ENCODE data around the gene LOC101059915.

LOC101059915 gene

GRCh38 chrX:71652405-71652804 lies 14.9 kb upstream of the LOC101059915 start:
- TF ChIP-seq POLR2A (IDR thresholded peaks at IDR 0.05) (no peak), CTCF (IDR thresholded peaks at IDR 0.05) (peak in 2 of 3 experiments; percentile 33 to 50)
- Histone ChIP-seq H3K4me1 (no peaks in the 10 kb centered on the region), H3K36me3 (no peaks in the 10 kb centered on the region), H3K9me3 (no peaks in the 10 kb centered on the region), H3K27me3 (no peaks in the 10 kb centered on the region), H3K4me3 (no peak overlapping the region), H3K27ac (no peak overlapping the region)
- intact Hi-C loops (cut with DNase I) = no loop called here
- DNase-seq (ENCODE audit: extremely low spot score in 2 of 2) = peak in 1 of 2 donors; percentile 77

- Histone ChIP-seq H3K36me3 (no peaks in the 10 kb centered on the region), H3K9me3 (no peaks in the 10 kb centered on the region), H3K4me1 (no peaks in the 10 kb centered on the region), H3K27ac (no peak overlapping the region), H3K27me3 (no peaks in the 10 kb centered on the region), H3K4me3 (no peak overlapping the region)
- TF ChIP-seq CTCF (IDR thresholded peaks at IDR 0.05) (no peak), POLR2AphosphoS5 (IDR thresholded peaks at IDR 0.05; ENCODE audit: insufficient read depth in 1 of 2, low read depth in 1 of 2) (no peak), POLR2A (IDR thresholded peaks at IDR 0.05) (no peak)
- DNase-seq (ENCODE audit: extremely low spot score in 2 of 2) = no peak
- intact Hi-C loops (cut with DNase I) = no loop called here
These were observed 14.0 kb upstream of the LOC101059915 start for GRCh38 chrX:71653344-71653743.

- intact Hi-C loops (cut with DNase I) = no loop called here
- Histone ChIP-seq H3K4me3 (no peak overlapping the region), H3K27ac (no peak overlapping the region), H3K9me3 (no peaks in the 10 kb centered on the region), H3K4me1 (no peaks in the 10 kb centered on the region), H3K27me3 (no peaks in the 10 kb centered on the region), H3K36me3 (no peaks in the 10 kb centered on the region)
- DNase-seq (ENCODE audit: extremely low spot score in 2 of 2) = no peak
- TF ChIP-seq POLR2A (IDR thresholded peaks at IDR 0.05) (no peak), CTCF (IDR thresholded peaks at IDR 0.05) (no peak), POLR2AphosphoS5 (IDR thresholded peaks at IDR 0.05; ENCODE audit: insufficient read depth in 1 of 2, low read depth in 1 of 2) (no peak)
These were observed 10.1 kb upstream of the LOC101059915 start for GRCh38 chrX:71657267-71657666.

GRCh38 chrX:71659342-71659741 lies 8.0 kb upstream of the LOC101059915 start:
- no peaks in the 10 kb centered on the region for H3K9me3 ChIP-seq
- peak in 1 of 2 donors; percentile 40 for DNase-seq (ENCODE audit: extremely low spot score in 2 of 2)
- H3K27ac ChIP-seq = no peak overlapping the region
- intact Hi-C loops (cut with DNase I) = no loop called here
- H3K4me1 ChIP-seq = no peaks in the 10 kb centered on the region
- H3K27me3 ChIP-seq = no peaks in the 10 kb centered on the region
- H3K4me3 ChIP-seq = no peak overlapping the region
- no peaks in the 10 kb centered on the region for H3K36me3 ChIP-seq
- TF ChIP-seq POLR2A (IDR thresholded peaks at IDR 0.05) = no peak
- no peak for TF ChIP-seq CTCF (IDR thresholded peaks at IDR 0.05)
- no peak for TF ChIP-seq POLR2AphosphoS5 (IDR thresholded peaks at IDR 0.05; ENCODE audit: insufficient read depth in 1 of 2, low read depth in 1 of 2)

- Histone ChIP-seq H3K27ac (no peak overlapping the region), H3K27me3 (no peaks in the 10 kb centered on the region), H3K9me3 (no peaks in the 10 kb centered on the region), H3K4me1 (no peaks in the 10 kb centered on the region), H3K4me3 (no peak overlapping the region), H3K36me3 (no peaks in the 10 kb centered on the region)
- DNase-seq (ENCODE audit: extremely low spot score in 2 of 2) = peak in 1 of 2 donors; percentile 77
- TF ChIP-seq POLR2A (IDR thresholded peaks at IDR 0.05) (no peak), POLR2AphosphoS5 (IDR thresholded peaks at IDR 0.05; ENCODE audit: insufficient read depth in 1 of 2, low read depth in 1 of 2) (no peak), CTCF (IDR thresholded peaks at IDR 0.05) (no peak)
- intact Hi-C loops (cut with DNase I) = no loop called here
These were observed 7.4 kb upstream of the LOC101059915 start for GRCh38 chrX:71659959-71660358.

Measured in vagina (tissue), 2 donors.